ENCODE results near the gene ACAT1. TPM values are rescaled to one million over a fixed set of nuclear protein-coding genes. Genes with fewer than 3 reads are reported as not detected.

ACAT1 gene
- total and polyA plus RNA-seq, 2 of the 4 experiments (the other 2 are of a cell fraction) = 57.7 to 59.9 TPM

GRCh38 chr11:108154591-108154990, 33.2 kb downstream of the ACAT1 start:
- Histone ChIP-seq H3K36me3 (ENCODE audit: control insufficient read depth, insufficient read depth, low read length) (peaks cover 13% of the 10 kb centered on the region), H2BK20ac (ENCODE audit: low read depth, low read length) (no peak overlapping the region), H3K4ac (ENCODE audit: low read depth, low read length) (no peak overlapping the region), H3K4me2 (ENCODE audit: low read depth, low read length) (no peak overlapping the region), H3K9me1 (ENCODE audit: insufficient read depth, low read length) (no peaks in the 10 kb centered on the region; the same call in 1 of the 2 replicates), H3K14ac (replicated peaks; ENCODE audit: low read depth, low read length) (no peak overlapping the region), H3K79me1 (ENCODE audit: low read depth in 1 of 2, low read length in 2 of 2) (no peaks in the 10 kb centered on the region), H4K91ac (ENCODE audit: insufficient read depth, low read depth, low read length) (no peak overlapping the region), H3K4me1 (ENCODE audit: control insufficient read depth, insufficient read depth, low read length) (no peaks in the 10 kb centered on the region), H4K8ac (ENCODE audit: low read depth in 2 of 2, low read length in 2 of 2) (no peak overlapping the region), H2BK5ac (ENCODE audit: low read depth, low read length, poor library complexity, severe bottlenecking) (no peak overlapping the region), H3K56ac (ENCODE audit: extremely low read depth, insufficient read depth, low read length) (no peak overlapping the region), H2BK15ac (ENCODE audit: low read depth, low read length) (no peak overlapping the region), H3K27me3 (ENCODE audit: control insufficient read depth, insufficient read depth, low read length) (no peaks in the 10 kb centered on the region), H3K23ac (ENCODE audit: low read depth, low read length) (no peak overlapping the region), H3K9me3 (ENCODE audit: control insufficient read depth, insufficient read depth, low read length) (no peaks in the 10 kb centered on the region), H3K4me3 (ENCODE audit: insufficient read depth, low read depth, low read length) (no peak overlapping the region), H4K5ac (ENCODE audit: low read depth, low read length) (no peak overlapping the region), H2AFZ (replicated peaks; ENCODE audit: low read length, poor library complexity) (no peak overlapping the region), H2BK120ac (ENCODE audit: low read depth, low read length) (no peak overlapping the region), H2AK5ac (ENCODE audit: low read depth, low read length) (no peak overlapping the region), H3K27ac (ENCODE audit: insufficient read depth, low read length) (no peak overlapping the region), H4K20me1 (ENCODE audit: insufficient read depth, low read length) (no peaks in the 10 kb centered on the region), H3K18ac (ENCODE audit: low read depth, low read length) (no peak overlapping the region), H2AK9ac (replicated peaks; ENCODE audit: low read depth, low read length, poor library complexity) (no peak overlapping the region), H3K9ac (ENCODE audit: low read depth, low read length) (no peak overlapping the region)
- no peak for ATAC-seq (ENCODE audit: low read depth)
- no peak for DNase-seq
- dilution Hi-C loops (cut with HindIII; ENCODE audit: low sequenced_read_pairs, unreplicated experiment) = no loop called here
- no CpG with 5 or more reads among the region's 2 CpGs for WGBS, 2 experiments (ENCODE audit: extremely low coverage in 2 of 2, insufficient read length in 1 of 2)
- in situ Hi-C loops (cut with MboI; ENCODE audit: low sequenced_read_pairs) = no loop called here
- no peak for TF ChIP-seq NFE2L2 (IDR thresholded peaks at IDR 0.05; ENCODE audit: low read depth, low read length)
- intact Hi-C loops (cut with micrococcal nuclease) = no loop called here
- no TSS peak for BruUV-seq (replicated peaks)
- ChIA-PET POLR2A (ENCODE audit: unreplicated experiment) (no interaction called here), CTCF (no interaction called here)

Data from IMR-90 (cell line).